ENCODE data around the gene ZFYVE9.
"Not testable (repeated sequence)": the region's sequence is repeated elsewhere in the genome, so short reads cannot be mapped to it uniquely, and the experiment has no call there.

ZFYVE9 gene

DNA sequence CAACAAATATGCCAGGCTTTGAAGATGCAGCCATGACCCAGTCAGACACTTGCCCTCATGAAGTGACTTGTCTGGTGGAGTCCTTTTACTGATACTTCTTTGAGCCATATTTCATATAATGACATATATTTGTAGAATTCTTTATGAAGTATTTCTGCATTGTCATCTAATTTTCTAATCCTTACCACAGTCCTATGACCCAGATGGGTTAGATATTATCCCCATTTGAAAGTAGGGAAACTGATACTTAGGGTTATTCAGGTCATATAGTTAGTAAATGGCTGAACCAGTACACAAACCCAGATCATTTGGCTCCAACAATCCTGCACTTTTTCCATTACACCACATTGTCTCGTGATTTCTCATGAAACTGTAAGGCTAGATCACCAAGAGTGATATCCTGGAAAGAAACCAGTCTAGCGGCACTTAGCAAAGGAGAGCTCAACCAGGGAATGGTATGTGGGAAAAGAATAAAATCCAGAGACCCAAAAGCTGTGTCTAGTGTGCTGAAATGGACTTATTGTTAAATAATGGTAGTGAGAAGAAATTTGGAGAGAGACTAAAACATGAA is 49.6 kb downstream of the ZFYVE9 start:
- DNase-seq (ENCODE audit: low read depth in 2 of 2), result no peak

DNA sequence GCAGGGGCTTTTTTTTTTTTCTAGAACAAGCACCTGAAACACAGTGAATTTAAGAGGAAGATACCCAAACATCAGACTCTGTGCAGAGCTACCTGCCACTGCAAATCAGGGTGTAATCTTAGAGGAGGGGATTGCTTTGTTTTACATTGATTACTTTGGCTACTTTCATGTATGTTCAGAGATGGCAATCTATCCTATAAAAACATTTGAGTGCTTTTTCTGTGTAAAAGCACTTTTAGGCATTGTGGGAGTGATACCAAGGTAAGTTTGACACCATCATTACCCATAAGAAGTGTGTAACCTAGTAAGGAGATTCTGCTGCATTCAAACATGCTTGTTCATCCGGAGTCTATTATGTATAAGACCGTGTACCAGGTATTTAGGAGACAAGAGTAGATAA is 50.1 kb downstream of the ZFYVE9 start:
- no peak for DNase-seq (ENCODE audit: low read depth in 2 of 2)

DNA sequence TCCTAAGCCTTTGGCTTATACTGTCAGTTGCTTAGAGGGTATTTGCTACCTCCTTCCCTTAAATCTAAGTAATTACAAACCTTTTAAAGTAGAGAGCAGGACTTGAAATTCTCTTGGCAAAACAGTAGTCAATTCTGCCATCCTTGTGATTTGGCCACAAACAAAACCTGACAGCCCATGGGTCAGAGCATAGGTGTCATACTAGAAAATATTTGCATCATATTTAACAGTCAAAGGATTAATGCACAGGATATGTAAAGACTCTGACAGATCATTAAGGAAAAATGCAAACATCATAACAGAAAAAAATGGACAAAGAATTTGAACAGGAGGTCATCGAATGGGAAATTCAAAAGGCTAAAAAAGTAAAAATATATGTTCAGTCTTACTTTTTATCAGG is 50.5 kb downstream of the ZFYVE9 start:
- no peak for DNase-seq (ENCODE audit: low read depth in 2 of 2)

DNA sequence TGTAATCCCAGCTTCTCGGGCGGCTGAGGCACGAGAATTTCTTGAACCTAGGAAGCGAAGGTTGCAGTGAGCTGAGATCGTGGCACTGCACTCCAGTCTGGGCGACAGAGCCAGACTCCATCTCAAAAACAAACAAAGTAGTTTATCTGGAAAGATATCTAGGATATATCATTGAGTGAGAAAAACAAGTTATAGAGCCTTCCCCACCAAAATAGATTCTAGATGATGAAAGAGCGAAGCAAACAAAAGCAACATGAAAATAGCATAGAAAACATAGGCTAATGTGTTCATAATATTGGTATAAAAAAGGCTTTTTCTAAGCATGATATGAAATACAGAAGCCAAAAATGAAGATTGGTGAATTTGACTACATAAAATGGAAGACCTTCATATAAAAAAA is 52.1 kb downstream of the ZFYVE9 start:
- no peak for DNase-seq (ENCODE audit: low read depth in 2 of 2)

DNA sequence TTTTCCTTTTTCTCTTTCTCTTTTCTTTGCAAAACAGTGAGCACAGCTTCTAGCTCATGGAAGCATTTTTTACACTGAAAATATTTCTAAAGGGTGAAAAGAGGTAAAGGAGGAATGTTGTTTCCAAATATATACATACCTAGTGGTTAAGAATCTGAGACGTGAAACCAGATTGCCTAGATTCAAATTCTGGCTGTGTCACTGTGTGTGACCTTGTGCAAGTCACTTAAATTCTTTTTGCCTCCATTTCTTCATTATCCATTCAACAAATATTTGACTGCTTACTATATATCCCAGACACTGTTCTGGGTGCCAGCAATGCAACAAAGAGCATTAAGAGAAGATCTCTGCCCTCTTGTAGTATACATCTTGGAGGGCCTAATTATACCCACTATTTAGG is 53.3 kb downstream of the ZFYVE9 start:
- no peak for DNase-seq (ENCODE audit: low read depth in 2 of 2)

DNA sequence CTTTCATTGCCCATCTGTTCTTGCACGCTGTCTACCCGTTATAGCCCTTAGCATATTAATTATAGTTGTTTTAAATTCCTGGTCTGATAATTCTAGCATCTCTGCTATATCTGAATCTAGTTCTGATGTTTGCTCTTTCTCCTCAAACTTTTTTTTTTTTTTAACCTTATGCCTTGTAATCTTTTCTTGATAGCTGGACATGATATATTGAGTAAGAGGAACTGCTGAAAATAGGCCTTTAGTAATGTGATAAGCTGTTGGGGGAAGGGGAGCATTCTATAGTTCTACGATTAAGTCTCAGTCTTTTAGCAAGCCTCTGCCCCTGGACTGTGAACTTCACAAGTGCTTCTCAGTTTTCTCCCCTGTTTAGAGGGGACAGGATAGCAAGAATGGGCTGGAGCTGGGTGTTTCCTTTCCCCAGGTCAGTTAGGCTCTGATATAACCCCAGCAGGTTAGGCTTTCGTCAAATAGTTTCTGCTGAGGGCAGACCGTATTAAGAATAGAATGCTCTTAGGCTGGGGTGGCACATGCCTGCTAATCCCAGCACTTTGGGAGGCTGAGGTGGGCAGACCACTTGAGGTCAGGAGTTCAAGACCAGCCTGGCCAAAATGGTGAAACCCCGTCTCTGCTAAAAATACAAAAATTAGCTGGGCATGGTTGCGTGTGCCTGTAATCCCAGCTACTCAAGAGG is 62.2 kb downstream of the ZFYVE9 start:
- no peak for DNase-seq (ENCODE audit: low read depth in 2 of 2)

DNA sequence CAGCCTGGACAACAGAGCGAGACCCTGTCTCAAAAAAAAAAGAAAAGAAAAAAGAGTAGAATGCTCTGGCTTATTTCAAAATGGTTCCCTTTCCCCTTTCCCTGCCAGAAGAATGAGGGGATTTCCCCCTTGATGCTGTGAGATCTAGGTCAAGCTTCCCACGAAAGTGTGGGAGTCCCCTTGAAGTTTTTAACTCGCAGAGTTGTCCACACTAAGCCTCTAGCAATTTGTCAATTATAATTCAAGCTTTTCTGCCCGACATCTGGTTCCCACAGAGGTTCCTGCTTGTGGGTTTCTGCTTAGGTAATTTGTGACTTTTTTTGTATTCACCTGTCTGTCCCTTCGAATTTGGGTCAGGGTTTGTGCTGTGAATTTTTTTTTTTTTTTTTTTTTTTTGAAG is 62.8 kb downstream of the ZFYVE9 start:
- no peak for DNase-seq (ENCODE audit: low read depth in 2 of 2)

DNA sequence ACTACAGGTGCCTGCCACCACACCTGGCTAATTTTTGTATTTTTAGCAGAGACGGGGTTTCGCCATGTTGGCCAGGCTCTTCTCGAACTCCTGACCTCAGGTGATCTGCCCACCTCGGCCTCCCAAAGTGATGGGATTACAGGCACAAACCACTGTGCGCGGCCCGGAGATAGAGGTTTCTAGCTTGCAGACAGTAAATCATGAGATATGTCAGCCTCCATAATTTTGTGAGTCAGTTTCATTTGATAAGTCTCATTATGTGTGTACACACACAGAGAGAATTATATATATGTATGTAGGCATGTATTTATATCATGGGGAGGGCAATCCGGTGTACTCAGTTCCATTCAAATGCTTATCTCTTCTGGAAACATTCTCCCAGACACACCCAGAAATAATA is 64.8 kb downstream of the ZFYVE9 start:
- not testable (repeated sequence) for DNase-seq (ENCODE audit: low read depth in 2 of 2)

DNA sequence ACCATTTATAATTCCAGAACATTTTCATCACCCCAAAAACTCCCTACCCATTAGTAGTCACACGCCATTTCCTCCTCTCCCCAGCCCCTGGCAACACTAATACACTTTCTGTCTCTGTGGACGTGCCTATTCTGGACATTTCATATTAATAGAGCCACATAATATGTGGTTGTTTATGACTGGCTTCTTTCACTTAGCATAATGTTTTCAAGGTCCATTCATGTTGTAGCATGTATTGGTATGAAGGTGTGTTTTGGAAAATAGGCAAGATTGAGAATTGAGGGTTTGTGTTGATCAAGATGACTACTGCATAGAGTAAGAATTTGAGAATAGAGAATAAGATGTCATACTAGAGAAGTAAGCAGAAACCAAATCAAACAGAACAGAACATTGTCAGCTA is 67.5 kb downstream of the ZFYVE9 start:
- no peak for DNase-seq (ENCODE audit: low read depth in 2 of 2)

DNA sequence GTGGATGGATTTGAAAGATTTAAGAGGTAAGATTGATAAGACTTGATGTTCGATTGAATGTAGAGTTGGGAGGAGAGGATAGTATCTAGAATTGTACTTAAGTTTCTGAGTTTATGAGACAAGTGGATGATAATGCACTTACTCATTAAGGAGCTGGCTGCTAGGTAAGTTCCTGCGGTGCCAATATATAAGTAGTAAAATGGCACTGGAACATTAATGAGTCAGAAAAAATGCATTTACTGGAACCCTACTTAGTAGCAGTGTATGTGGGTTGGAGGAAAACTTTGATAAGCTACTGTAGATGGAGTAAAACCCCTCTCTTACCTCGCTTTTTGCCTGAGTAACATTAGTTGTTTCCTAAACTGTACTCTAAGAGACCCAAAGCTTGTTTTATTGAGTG is 68.2 kb downstream of the ZFYVE9 start:
- DNase-seq (ENCODE audit: low read depth in 2 of 2), result no peak

DNA sequence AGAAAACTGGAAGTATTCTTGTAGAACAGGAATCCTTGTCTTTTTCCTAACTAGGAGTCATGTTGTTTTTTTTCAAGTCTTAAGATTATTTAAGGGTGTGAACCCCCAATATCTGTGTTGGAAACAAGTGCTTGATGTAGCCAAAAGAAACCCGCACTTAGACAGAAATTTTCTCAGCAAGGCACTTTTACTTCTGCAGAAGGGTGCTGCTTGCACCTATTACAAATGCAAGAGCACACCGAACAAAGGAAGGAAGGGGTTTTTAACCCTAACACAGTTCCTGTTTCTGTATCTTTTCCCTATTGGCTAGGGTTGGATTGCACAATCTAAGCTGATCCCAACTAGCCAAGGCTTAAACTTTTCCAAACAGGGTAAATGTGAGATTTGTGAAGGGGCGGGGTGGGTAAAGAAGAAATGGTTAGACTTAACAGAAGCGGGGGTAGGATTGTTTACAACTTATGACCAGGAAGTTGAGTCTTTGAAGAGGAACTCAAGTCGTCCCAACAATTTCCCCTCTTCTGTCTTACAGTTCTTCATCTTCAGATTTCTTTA is 75.1 kb downstream of the ZFYVE9 start:
- no peak for DNase-seq (ENCODE audit: low read depth in 2 of 2)

DNA sequence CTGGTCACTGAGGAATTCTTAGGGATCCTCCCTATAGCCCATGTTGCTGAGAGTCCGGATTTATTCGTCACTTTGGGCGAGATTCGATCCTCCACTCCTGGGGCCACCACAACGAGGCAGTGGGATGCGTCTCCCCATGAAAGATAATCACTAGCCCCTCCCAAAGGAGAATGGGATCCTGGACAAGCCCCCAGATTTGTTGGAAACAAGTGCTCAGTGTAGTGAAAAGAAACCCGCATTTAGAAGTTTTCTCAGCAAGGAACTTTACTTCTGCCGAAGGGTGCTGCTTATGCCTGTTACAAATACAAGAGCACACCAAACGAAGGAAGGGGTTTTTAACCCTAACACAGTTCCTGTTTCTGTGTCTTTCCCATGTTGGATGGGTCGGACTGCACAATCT is 83.3 kb downstream of the ZFYVE9 start:
- DNase-seq (ENCODE audit: low read depth in 2 of 2), result no peak

DNA sequence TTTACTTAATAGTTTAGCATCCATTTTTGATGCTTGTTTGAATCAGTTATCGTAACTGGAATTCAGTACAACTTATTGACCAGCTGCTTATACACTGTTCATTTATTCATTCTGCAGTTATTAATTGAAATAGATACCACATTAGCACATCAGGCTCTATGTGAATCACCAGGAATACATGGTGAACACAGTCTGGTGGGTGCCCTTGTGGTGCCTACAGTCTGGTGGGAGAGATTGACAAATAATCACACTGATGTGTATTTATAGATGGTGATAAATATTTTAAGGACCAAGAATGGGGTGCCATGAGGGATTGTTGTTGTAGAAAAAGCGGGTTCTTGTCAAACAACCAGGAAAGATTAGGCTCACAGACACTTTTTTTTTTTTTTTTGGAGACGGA is 87.6 kb downstream of the ZFYVE9 start:
- DNase-seq (ENCODE audit: low read depth in 2 of 2), result no peak

DNA sequence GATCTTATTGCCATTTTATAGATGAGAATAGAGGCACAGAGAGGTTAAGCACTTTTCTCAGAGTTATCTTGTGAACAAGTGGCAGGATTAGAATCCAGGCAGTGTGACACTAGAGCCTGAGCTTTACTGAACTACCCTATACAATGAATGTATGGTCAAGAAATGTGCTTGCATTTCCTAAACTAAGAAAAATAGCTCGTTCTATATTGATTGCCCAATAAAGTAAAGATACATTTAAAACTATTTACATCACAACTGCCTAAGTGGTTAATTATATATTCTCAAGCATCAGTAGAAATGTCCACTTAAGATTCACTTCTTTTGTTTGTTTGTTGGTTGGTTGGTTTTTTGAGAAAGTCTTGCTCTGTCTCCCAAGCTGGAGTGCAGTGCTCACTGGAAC is 91.6 kb downstream of the ZFYVE9 start:
- DNase-seq (ENCODE audit: low read depth in 2 of 2), result no peak

DNA sequence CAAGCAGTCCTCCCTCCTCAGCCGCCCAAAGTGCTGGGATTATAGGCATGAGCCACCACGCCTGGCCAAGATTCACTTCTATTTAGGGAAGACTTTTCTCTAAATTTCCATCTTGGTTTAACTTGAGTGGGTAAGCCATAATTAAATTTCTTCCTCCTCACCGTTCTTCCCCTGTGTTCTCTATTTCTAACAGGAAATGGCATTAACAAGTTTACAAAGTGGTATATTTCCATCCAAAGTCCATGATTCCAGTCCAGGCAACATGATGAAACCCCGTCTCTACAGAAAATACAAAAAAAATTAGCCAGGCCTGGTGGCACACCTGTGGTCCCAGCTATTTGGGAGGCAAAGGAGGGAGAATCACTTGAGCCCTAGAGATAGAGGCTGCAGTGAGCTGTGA is 92.1 kb downstream of the ZFYVE9 start:
- no peak for DNase-seq (ENCODE audit: low read depth in 2 of 2)

DNA sequence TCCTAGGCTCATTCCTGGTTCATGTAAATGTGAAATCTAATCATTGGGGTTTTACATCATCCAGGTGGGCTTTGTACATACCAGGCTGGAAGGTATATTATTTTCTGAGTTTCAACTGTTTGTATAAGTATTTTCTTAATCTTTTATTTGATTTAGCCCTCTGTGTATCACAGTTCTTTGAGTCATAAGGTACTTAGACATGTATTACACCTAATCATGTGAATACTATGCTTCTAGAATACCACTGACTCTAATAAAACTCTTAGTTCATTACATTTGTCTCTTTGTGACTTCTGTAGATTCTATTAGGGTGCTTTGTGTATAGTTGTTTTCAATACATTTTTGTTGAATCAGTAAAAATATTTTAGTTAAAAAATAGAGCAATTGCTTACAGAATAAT is 92.8 kb downstream of the ZFYVE9 start:
- no peak for DNase-seq (ENCODE audit: low read depth in 2 of 2)

DNA sequence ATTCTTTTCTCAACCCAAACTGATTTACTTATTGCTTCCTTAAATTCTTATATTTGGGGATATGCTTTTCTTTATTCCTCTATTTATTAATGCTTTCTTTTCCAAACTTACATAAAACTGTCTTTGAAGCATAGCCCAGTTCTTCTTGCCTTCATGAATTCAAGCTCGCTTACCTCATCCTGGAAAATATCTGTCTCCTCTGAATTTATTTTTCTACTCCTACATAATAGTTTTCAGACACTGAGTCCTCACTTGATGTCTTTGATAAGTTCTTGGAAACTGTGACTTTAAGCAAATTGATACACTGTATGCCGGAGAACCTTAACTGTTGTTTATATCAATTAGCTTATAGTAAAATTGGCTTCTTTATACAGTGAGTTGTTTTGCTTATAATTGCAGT is 93.8 kb downstream of the ZFYVE9 start:
- DNase-seq (ENCODE audit: low read depth in 2 of 2), result no peak

DNA sequence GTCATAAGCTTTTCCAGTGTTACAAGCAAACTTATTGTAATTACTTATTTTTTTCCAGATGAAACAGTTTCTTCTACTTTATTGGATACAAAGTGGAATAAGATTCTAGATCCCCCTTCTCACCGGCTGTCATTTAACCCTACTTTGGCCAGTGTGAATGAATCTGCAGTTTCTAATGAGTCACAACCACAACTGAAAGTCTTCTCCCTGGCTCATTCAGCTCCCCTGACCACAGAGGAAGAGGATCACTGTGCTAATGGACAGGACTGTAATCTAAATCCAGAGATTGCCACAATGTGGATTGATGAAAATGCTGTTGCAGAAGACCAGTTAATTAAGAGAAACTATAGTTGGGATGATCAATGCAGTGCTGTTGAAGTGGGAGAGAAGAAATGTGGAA is 95.5 kb downstream of the ZFYVE9 start:
- no peak for DNase-seq (ENCODE audit: low read depth in 2 of 2)

DNA sequence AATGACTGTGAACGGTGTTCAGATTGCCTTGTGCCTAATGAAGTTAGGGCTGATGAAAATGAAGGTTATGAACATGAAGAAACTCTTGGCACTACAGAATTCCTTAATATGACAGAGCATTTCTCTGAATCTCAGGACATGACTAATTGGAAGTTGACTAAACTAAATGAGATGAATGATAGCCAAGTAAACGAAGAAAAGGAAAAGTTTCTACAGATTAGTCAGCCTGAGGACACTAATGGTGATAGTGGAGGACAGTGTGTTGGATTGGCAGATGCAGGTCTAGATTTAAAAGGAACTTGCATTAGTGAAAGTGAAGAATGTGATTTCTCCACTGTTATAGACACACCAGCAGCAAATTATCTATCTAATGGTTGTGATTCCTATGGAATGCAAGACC is 96.6 kb downstream of the ZFYVE9 start:
- DNase-seq (ENCODE audit: low read depth in 2 of 2), result no peak

DNA sequence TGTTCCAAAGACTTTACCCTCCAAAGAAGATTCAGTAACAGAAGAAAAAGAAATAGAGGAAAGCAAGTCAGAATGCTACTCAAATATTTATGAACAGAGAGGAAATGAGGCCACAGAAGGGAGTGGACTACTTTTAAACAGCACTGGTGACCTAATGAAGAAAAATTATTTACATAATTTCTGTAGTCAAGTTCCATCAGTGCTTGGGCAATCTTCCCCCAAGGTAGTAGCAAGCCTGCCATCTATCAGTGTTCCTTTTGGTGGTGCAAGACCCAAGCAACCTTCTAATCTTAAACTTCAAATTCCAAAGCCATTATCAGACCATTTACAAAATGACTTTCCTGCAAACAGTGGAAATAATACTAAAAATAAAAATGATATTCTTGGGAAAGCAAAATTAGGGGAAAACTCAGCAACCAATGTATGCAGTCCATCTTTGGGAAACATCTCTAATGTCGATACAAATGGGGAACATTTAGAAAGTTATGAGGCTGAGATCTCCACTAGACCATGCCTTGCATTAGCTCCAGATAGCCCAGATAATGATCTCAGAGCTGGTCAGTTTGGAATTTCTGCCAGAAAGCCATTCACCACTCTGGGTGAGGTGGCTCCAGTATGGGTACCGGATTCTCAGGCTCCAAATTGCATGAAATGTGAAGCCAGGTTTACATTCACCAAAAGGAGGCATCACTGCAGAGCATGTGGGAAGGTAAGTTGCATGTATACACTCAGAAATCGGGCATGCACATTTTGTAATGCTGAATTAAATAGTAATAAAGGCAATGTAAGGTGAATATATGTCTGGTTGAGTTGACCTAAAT is 97.2 kb downstream of the ZFYVE9 start:
- no peak for DNase-seq (ENCODE audit: low read depth in 2 of 2)

DNA sequence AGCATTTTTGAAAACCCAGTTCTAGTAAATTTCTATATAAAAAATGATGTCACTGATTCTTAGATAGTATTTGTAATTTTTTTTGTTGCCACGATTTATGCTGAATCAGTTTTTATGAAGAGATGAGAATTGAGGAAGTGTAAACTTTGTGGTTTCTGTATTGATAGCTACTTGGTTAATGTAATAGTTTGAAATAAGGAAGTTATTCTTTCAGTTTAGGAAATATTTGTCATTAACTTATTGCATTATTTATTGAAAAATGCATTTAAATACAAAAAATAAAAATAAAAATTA is 97.8 kb downstream of the ZFYVE9 start:
- no peak for DNase-seq (ENCODE audit: low read depth in 2 of 2)

DNA sequence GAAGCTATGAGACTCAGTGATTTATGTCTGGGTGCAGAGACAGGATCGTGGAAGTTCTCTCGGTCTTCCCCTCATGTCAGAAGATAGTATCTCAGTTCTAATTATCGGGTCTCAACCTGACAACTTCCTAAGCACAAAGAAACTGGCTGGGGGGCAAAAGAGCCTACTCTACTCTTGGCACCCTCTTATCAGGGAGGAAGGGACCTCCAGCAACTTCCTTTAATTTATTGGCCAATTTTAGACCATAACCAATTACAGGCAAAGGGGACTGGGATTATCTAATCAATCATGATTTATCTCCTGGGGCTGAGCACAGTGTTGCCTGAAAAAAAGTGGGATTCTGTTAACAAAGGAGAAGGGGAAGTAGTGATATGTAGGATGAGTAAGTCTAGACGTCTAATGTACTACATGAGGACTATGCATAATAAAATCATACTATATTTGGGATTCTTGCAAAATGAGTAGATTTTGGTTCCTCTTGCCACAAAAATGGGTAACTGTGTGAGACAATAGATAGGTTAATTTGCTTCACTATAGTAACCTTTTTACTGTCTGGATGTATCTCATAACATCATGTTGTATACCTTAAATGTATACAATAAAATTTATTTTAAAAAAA is 98.8 kb downstream of the ZFYVE9 start:
- DNase-seq (ENCODE audit: low read depth in 2 of 2), result no peak
